ENCODE data around the gene C20orf204. TPM values are rescaled to one million over a fixed set of nuclear protein-coding genes. Genes with fewer than 3 reads are reported as not detected.

C20orf204 gene
- total RNA-seq, 4 donors from 2014 or later: 1.7 to 14.4 (median 4.1) TPM

- WGBS, 2 donors: 60 to 73% methylated on average over 8 to 11 of the region's 11 CpGs
- peaks cover 0 to 74% (median 19%) of the 10 kb centered on the region in 3 donors for H3K36me3 ChIP-seq
Observed at GRCh38 chr20:64033981-64034493, 1.9 kb upstream of the C20orf204 start.

GRCh38 chr20:64035066-64035932 lies 683 bp upstream of the C20orf204 start:
- peaks cover 0 to 62% (median 6%) of the 10 kb centered on the region in 3 donors for H3K36me3 ChIP-seq
- H3K9me3 ChIP-seq: no peaks in the 10 kb centered on the region
- peaks cover 0 to 28% (median 10%) of the 10 kb centered on the region in 4 donors for H3K4me1 ChIP-seq
- H3K27ac ChIP-seq: no peak overlapping the region
- TF ChIP-seq POLR2A (IDR thresholded peaks at IDR 0.05) (no peak), EP300 (IDR thresholded peaks at IDR 0.05) (no peak), CTCF (IDR thresholded peaks at IDR 0.05) (no peak)
- DNase-seq (ENCODE audit: low spot score in 2 of 2): no peak
- H3K27me3 ChIP-seq: peaks cover 0 to 36% of the 10 kb centered on the region in 2 donors
- WGBS, 2 donors: 72 to 85% methylated on average over 12 to 16 of the region's 17 CpGs
- H3K4me3 ChIP-seq: no peak overlapping the region

More at GRCh38 chr20:64033981-64034493, 1.9 kb upstream of the C20orf204 start:
- no peak for DNase-seq (ENCODE audit: low spot score in 2 of 2)
- Histone ChIP-seq H3K4me3 (no peak overlapping the region), H3K9me3 (no peaks in the 10 kb centered on the region), H3K27me3 (peaks cover 0 to 23% of the 10 kb centered on the region in 2 donors), H3K4me1 (peaks cover 0 to 15% (median 7%) of the 10 kb centered on the region in 4 donors), H3K27ac (no peak overlapping the region)
- no peak for TF ChIP-seq EP300 (IDR thresholded peaks at IDR 0.05)
- TF ChIP-seq POLR2A (IDR thresholded peaks at IDR 0.05): no peak
- TF ChIP-seq CTCF (IDR thresholded peaks at IDR 0.05): no peak

- H3K27ac ChIP-seq: no peak overlapping the region
- WGBS, 2 donors: 59 to 65% methylated on average over 6 to 17 of the region's 17 CpGs
- peaks cover 0 to 49% of the 10 kb centered on the region in 2 donors for H3K27me3 ChIP-seq
- H3K36me3 ChIP-seq: peaks cover 0 to 49% (median 0%) of the 10 kb centered on the region in 3 donors
- H3K4me1 ChIP-seq: peaks cover 0 to 40% (median 17%) of the 10 kb centered on the region in 4 donors
- no peak for TF ChIP-seq EP300 (IDR thresholded peaks at IDR 0.05)
- no peak for TF ChIP-seq CTCF (IDR thresholded peaks at IDR 0.05)
- no peak for TF ChIP-seq POLR2A (IDR thresholded peaks at IDR 0.05)
- H3K9me3 ChIP-seq: no peaks in the 10 kb centered on the region
- H3K4me3 ChIP-seq: no peak overlapping the region
- DNase-seq (ENCODE audit: low spot score in 2 of 2): no peak
Observed at GRCh38 chr20:64036346-64037198, 590 bp downstream of the C20orf204 start.

GRCh38 chr20:64037199-64037497 lies 1.2 kb downstream of the C20orf204 start:
- H3K4me1 ChIP-seq: peaks cover 0 to 46% (median 23%) of the 10 kb centered on the region in 4 donors
- no peak overlapping the region for H3K27ac ChIP-seq
- peaks cover 0 to 43% (median 0%) of the 10 kb centered on the region in 3 donors for H3K36me3 ChIP-seq
- whole genome bisulfite sequencing, 2 donors: 71 to 74% methylated on average over 3 of the region's 3 CpGs
- peaks cover 0 to 54% of the 10 kb centered on the region in 2 donors for H3K27me3 ChIP-seq
- DNase-seq (ENCODE audit: low spot score in 2 of 2): no peak
- no peak overlapping the region for H3K4me3 ChIP-seq
- no peaks in the 10 kb centered on the region for H3K9me3 ChIP-seq
- TF ChIP-seq CTCF (IDR thresholded peaks at IDR 0.05) (no peak), EP300 (IDR thresholded peaks at IDR 0.05) (no peak), POLR2A (IDR thresholded peaks at IDR 0.05) (no peak)

All from tibial nerve (tissue), 4 donors.